GM08714 (cell line): ENCODE data around the gene AIG1.
"Not testable (repeated sequence)": the region's sequence is repeated elsewhere in the genome, so short reads cannot be mapped to it uniquely, and the experiment has no call there.

Source experiments
- H3K4me3 ChIP-seq: fragments of 200-500 bp; sonication (Bioruptor generic); 2 replicates; pipeline ENCODE4 v1.5.1; 2014; ENCODE audit warnings: mild to moderate bottlenecking, low read length, inconsistent platforms
- ZNF274 ChIP-seq: IDR thresholded peaks from 2 replicates; pipeline ENCODE4 v1.6.1; 2012; ENCODE audit warnings: mild to moderate bottlenecking, low read depth, low read length

Gene AIG1

DNA sequence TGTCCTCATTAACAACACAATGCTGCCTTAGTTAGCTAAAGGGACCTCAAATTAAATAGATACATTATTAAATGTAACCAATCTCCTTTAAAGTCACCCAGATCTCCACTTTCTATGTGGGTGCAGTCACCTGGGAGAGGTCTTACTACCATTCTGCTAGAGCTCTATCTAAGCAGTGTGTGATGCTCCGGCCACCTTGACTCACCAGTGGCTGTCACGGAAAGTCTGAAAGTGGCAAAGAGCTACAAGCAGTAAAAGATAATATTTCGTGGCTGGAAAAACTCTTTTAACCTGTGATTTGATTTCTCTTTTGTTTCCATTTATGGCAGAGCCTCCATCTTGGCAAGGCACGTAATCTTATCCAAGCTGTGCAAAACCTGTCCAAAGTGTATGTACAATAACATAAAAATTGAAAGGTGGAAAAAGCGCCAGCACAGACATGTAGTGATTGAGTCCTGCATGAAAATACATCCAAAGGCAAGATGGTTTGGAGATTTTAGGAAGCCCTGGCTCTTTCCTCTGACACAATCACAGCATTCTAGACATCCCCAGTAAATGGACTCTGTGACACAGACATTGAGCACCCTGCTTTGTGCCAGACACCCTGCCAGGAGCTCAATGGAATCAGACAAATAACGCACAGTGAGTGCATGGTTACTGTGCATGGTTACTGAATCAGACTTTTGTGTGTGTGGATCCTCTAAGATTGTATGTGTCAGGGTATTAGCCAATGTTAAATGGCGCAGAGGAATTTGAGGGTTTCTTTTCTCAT lies 273.2 kb downstream of the AIG1 start:
- no peak overlapping the region for H3K4me3 ChIP-seq
- no peak for TF ChIP-seq ZNF274

DNA sequence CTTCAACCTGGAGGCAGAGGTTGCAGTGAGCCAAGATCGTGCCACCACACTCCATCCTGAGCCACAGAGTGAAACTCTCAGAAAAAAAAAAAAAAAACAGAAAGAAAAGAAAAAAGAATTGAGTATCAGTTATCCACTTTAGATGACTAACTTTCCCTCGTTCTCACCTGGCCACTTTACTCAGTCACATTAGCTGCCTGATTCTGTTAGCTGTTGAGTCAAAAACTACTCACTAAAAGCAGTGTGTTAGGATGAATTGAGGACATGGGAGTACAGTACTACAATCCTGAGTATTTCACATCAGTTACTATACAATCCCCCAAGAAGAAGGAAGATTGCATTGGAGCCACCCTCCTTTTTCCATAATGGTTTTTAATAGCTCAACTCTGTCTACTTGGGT lies 275.2 kb downstream of the AIG1 start:
- TF ChIP-seq ZNF274 = no peak
- H3K4me3 ChIP-seq = no peak overlapping the region

DNA sequence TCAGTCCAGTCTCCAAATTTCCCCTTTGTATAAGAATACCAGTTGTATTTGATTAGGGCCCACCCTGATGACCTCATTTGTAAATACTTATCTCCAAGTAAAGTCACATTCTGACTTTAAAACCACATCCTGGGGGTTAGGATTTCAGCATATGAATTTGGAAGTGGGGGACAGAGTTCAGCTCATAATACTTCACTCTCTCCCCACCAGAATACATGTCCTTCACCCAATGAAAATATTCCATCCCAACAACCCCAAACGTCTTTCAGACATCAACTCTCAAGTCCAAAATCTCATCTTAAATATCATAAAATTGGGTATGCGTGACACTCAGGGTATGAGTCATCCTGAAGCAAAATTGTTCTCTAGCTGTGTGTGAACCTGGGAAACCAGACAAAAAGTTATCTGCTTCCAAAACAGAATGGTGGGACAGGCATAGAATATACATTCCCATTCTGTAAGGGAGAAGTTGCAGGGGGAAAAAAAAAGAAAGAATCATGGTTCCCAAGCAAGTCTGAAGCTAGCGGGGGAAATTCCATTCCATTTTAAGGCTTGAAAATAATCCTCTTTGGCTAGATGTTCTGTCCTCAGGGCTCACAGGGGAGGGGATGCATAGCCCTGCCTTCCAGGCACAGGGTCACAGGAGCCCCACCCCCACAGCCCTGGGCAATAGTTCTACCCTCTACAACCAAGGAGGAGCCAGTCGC lies 275.9 kb downstream of the AIG1 start:
- no peak for TF ChIP-seq ZNF274
- H3K4me3 ChIP-seq = no peak overlapping the region

GRCh38 chr6:143337201-143337949 lies 276.7 kb downstream of the AIG1 start:
- no peak overlapping the region for H3K4me3 ChIP-seq
- no peak for TF ChIP-seq ZNF274

DNA sequence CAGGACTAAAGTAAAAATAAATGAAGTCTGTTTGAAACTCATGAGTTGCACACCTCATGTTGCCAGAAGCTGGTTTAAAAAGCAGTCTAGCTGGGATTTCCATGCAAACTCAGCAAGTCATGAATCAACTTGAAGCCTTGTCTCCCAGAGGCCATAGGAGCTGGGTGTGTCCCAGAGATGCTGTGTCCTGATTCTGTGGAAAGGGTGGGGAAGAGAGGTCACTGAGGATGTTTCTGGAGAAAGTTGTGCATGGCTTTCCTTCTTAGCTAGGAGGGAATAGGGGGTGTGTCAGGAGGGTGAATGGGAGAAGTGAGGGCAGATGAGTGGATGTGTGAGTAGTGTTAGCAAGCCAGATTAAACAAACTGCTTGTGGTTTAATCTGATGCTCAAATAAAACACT lies 278.5 kb downstream of the AIG1 start:
- no peak for TF ChIP-seq ZNF274
- no peak overlapping the region for H3K4me3 ChIP-seq

GRCh38 chr6:143345477-143345876 lies 284.8 kb downstream of the AIG1 start:
- H3K4me3 ChIP-seq = not testable (repeated sequence)

- no peak for TF ChIP-seq ZNF274
These were observed 285.3 kb downstream of the AIG1 start for GRCh38 chr6:143346004-143346403.

DNA sequence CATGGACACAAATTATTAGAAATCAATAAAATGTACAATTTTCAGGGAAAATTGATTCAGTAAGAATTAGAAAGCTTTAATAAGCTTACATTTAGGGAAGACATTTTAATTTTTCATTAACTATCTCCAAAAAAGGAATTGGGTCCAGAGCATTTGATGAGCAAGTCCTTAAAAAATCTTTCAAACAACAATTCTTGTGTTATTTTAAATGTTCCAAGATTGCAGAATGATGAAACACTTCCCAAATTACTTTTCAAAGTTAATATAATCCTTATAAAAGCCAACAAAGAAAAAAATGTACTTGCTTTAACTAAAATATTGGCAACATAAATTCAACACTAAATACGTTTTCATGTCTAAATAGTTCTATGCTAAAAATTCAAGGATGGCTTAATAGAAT lies 287.8 kb downstream of the AIG1 start:
- no peak for TF ChIP-seq ZNF274
- H3K4me3 ChIP-seq = no peak overlapping the region

More at GRCh38 chr6:143346004-143346403, 285.3 kb downstream of the AIG1 start:
- H3K4me3 ChIP-seq = no peak overlapping the region

DNA sequence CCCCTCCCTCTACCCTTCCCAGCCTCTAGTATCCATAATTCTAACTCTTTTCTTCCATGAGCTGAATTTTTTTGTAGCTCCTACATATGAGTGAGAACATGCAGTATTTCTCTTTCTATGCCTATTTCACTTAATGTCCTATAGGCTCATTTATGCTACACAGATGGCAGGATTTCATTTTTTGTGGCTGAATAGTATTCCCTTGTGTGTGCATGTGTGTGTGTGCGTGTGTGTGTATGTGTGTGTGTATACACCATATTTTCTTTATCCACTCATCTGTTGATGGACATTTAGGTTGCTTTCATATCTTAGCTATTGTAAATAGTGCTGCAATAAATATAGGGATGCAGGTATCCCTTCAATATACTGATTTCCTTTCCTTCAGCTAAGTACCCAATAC lies 288.8 kb downstream of the AIG1 start:
- H3K4me3 ChIP-seq = no peak overlapping the region
- no peak for TF ChIP-seq ZNF274

DNA sequence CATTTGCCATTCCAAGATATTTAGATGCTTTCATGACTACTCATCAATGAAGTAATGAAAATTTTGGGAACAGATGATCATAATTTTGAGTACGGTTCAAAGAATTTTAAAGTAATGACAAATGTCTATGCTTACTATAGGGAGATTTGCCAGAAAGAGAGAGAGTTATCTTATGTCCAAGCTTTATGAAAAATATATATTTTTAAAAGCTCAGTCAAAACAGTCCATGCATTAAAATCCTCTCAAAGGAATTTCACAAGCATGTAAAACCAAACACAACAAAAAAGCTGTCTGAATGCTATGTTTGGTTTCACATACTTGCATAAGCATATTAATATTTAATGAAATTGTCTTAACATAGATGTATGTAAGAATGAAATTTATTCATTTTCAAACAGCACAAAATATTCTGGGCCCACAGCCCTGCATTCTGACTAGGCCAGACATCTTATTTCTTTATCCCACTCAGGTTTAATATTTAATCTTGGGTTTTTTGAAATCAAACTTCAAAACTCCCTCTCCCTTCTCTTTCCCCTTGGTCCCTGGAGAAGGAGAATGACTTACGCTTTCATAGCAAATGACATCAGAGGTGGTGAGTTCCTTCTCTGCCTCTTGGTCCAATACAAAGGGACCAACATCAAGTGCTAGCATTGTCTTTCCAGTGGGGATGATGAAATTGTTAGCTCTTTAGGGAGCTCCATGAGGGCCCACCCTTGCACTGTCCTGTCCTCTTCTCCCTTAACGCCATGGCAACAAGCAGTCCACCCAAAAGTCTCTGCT lies 295.6 kb downstream of the AIG1 start:
- H3K4me3 ChIP-seq = no peak overlapping the region
- no peak for TF ChIP-seq ZNF274

GRCh38 chr6:143357152-143357551 lies 296.5 kb downstream of the AIG1 start:
- H3K4me3 ChIP-seq = no peak overlapping the region
- TF ChIP-seq ZNF274 = no peak

DNA sequence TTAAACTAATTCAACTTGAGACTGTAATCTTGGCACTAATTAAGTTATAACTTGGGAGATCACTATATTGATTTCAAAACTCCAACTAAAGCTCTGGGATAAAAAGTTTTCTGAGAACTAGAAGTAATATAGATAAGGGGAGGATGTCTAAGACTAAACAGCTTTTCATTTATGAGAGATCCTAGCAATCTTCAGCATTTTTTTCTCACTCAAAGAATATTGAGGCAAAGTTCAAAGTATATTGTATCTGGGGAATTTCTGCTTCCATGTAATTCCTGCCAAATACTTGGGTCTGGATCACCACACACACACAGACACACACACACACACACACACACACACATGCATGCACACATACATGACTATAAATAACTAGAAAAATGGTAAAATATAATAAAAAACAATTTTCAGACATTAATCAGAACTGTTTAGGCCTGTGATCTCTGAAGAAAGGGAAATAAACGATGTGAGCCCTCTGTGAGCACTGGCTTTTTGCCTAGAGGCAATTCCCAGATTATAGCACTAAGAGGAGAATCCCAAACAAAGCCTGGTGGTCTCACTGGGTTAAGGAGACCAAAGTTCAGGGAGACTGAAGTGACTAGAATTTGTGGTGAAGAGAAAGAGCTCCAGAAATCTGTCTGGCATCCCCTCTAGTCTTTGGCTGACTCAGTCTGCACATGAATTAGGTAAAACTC lies 297.0 kb downstream of the AIG1 start:
- no peak overlapping the region for H3K4me3 ChIP-seq
- TF ChIP-seq ZNF274 = no peak

DNA sequence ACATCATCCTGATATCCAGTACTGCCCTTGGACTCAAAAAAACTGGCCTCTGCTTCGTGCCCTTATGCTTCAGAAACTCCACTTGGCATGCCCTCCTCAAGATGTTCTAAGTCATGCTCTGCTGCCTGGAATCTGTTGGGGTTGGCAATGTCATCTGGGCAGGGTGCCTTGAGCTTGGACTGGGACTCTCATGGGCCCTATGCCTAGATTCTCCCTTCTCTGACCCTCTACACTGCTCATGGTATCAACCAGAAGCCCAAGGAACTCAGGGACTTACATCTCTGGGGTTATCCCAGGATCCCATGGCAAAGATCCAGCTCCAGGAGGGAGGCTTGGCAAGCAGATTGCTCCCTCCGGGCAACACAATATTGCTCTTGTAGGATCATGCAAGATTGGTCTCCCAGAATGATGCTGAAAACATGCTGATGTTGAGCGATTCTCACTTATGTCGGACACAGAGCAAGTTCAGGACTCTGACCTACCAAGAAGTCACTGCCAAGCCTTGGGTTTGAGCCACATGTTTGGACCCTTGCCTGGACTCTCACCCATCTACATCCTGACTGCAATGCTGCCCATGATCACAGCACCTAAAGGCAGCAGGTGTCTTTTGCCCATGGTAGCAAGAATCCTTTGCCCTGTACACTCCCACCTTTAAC lies 301.0 kb downstream of the AIG1 start:
- no peak overlapping the region for H3K4me3 ChIP-seq
- TF ChIP-seq ZNF274 = no peak

GRCh38 chr6:143362192-143362558 lies 301.5 kb downstream of the AIG1 start:
- TF ChIP-seq ZNF274 = no peak
- H3K4me3 ChIP-seq = no peak overlapping the region
